Activated CD4-positive, alpha-beta T cell treated with anti-CD3 and anti-CD28 coated beads, Interleukin-2, amount 50 U/mL, for 4 hours (primary cell): ENCODE data around the gene OR2AG1.
"Not testable (repeated sequence)": the region's sequence is repeated elsewhere in the genome, so short reads cannot be mapped to it uniquely, and the experiment has no call there.

Source experiments
- DNase-seq, 2 experiments: peaks; one replicate each; pipeline ENCODE4 v3.0.0-alpha.2; 2020

The OR2AG1 gene

DNA sequence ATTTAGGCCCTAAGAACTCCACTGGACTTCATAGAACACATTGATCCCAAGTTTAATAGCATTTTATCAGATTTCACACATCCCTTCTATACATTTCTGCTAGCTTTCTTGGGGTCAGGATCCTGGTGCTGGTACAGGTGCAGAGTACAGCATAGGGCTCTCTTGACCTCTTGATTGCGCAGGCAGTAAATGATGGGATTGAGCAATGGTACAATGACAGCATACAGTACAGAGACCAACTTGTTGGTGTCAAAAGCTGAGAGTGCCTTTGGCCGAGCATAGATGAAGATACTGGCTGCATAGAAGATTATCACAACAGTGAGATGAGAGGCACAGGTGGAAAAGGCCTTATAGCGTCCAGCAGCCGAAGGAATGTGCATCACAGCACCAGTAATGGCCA lies 11.8 kb downstream of the OR2AG1 start:
- DNase-seq = no peak

DNA sequence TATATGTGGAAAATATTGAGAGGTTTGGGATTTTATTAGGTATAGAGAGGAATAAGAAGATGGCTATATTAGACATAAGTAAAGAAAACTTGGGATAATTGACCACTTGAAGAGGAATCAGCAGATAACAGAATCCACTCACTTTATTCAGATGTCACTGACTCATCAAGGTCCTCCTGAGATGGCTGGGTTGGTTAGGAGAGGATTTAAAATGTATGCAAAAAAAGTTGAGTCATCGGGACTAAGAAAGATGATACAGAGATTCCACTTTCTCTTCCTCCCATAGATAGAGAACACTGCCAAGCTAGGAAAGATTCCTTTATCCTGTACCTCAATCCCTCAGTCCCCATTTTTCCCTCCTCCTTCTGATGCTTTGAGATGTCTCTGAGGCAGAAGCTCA lies 16.6 kb downstream of the OR2AG1 start, which contains the start of gene OR6A2:
Gene OR6A2, minus strand, starts transcription at position 288 of the 400 bp plus-strand sequence. CDS start 3,981 bp downstream, outside the sequence.
- DNase-seq = no peak

DNA sequence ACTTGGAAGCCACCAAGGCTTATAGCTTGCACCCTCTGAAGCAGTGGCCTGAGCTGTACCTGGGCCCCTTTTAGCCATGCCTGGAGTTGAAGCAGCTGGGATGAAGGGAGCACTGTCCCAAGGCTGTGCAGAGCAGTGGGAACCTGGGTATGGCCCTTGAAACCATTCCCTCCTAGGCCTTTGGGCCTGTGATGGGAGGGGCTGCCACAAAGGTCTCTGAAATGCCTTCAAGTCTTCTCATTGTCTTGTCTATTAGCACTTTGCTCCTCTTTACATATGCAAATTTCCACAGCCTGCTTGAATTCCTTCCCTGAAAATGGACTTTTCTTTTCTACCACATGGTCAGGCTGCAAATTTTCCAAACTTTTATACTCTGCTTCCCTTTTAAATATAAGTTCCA lies 18.3 kb downstream of the OR2AG1 start:
- DNase-seq = not testable (repeated sequence)

DNA sequence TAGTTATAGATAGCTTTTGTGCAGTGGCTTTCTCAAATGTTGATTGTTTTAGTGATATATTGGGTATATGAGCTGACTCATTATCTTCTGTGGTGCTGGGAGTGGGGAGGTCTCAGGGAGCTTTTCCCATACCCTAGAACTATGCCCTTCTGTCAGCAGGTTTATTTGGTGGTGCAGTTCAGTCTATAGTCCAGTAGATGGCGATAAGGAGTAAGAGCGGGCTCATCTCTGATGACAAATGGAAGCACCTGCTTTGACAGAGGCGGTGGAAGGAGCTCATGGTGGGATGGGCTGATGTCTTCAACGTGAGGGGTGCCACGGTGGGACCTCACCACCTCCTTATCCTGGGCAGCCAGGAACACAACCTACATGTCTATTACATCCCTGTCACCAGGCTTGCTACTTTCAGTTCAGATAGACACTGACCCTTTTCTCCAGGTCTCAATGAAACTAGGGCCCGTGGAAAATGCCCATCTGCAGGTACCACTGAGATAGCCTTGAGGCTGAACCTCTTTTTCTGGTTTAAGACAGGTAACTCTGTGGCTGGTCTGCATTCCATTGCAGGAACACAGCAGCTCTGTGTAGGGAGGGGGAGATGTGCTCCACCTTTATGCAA lies 29.7 kb downstream of the OR2AG1 start:
- DNase-seq = peak; percentile 2 to 5

DNA sequence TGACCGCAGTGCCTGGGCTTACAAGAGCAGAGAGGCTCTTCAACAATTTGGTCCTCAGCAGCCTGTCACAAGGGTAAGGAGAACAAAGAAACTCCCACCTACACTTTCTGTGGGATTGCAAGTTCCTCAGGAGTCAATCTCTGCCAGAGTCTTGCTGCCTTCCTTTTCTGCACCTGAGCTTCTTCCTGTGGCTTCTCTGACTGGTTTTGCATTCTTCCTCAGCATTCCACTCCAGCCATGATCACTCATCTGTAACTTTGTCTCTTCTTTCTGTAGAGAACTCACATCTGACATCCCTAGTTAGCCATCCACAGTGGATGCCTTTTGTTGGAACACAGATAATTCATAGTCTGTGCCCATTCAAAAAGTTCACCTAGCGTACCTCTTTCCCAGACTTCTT lies 30.8 kb downstream of the OR2AG1 start:
- DNase-seq = no peak

DNA sequence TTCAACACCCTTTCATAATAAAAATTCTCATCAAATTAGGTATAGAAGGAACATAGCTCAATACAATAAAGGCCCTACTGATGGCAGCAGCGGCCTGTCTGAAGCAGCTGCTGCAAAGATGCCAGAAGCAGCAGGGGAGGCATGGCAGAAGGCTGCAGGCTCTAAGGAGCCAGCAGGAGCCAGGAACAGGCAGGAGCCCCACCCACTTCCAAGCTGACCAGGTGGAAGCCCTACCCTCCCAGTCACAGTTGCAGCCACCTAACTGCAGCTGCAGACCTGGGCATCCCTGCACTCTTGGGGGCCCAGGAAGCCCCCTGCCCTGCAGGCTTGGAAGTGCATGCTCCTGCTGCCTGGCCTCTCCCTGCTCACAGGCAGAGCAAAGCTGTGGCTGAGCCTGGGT lies 34.9 kb downstream of the OR2AG1 start:
- no peak for DNase-seq

DNA sequence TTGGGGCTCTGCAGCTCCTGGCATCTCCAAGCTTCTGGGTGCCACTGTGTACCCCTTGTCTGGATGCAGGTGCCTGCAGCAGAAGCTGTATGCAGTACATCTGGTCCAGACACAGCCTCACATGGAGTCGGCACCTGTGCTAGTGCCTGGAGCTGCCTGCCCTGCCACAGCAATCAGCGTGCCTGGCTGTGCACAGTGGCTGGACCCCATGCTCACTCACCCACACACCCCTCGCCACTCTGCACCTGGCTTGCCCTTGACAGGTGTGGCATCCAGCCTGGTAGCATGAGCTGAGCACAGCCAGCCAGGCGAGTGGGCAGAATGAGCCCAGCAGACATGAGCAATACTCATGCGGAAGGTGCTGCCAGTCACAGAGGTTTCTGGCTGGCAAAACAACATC lies 36.1 kb downstream of the OR2AG1 start:
- no peak for DNase-seq

DNA sequence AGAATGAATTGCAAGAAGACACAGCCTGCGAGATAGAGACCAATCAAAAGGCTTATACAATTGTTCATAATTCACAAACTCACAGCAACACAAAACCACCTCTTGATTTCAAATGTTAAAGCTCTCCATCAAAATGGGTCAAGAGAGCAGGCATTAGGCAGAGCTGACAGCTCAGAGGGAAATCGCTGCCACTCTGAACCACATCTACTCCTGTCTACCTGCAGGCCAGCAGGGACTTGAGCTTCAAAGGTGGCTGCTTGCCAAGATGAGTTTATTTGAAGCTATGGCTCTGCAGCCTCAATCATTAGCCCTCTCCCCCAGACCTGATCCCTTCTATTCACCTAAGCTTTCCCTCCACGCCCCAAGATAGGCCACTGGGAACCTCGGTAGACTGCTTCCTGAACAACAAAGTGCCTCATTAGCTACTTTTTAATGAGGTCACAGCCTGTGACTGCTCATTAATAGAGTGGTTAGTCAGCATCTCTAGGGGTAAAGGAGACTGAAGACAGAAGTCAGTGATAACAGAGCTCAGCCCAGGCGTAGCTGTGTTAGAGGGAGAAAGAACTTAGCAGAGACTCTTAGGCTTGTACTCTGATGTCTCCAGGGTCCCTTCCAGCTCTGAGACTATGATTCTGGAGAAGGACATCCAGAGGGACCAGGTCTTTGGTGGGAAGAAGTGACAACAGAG lies 41.5 kb downstream of the OR2AG1 start:
- DNase-seq = no peak

DNA sequence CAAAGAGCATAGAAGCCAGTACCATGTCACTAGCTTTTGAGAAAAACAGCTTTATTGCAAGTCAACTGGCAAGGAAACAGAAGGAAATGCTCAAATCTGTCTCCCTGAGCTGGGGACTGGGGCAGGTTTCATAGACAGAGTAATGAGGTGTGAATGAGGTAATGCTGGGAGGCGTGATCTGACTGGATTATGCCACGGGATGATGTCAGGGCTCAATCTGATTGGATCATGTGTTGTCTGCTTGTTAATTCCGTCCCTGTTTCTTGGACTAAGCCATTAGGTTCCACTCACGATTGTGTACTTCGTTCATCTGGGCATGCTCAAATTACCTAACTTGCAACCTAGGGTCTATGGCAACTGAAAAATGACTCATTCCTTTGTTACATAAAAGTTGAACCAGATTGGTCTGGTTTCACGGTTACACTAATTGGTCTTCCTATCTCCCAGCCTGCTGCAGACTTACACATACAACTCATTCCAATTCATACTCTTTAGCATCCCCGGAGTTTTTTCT lies 42.5 kb downstream of the OR2AG1 start:
- DNase-seq = no peak

DNA sequence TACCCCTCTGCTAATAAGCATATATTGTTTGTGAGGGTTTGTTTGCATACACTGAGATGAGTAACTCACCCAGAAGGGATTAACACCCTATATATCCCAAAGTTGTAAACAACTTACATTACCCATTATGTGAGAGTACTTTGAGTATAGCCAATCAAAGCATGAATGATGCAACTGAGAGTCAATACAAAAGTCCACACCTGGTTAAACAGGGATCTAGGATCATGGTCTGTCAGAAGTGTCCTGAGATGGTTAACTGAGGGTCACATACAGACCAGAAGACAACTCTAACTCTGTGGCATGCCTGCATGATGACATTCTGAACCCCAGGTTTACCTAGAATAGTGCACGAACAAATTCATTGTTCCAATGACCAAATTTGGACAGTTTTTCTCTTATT lies 45.3 kb downstream of the OR2AG1 start:
- DNase-seq = no peak

DNA sequence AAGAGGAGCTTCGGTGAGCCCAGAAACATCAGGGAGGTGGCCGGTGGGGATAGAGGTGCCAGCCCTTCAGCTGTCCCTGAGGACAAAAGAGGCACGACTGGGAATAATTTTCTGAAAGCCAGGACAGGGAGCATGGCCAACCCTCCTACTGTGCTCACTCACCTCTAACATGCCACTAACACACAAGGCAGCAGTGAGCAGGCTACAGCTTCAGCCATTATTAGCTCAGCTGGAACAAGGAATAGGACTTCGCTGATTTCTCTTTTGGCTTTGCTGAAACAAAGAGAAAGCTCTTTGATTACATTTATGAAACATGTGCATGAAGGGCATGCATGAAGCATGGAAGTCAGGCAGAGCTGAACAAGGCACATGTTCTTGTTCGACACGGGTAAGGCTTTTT lies 50.5 kb downstream of the OR2AG1 start:
- DNase-seq = no peak

DNA sequence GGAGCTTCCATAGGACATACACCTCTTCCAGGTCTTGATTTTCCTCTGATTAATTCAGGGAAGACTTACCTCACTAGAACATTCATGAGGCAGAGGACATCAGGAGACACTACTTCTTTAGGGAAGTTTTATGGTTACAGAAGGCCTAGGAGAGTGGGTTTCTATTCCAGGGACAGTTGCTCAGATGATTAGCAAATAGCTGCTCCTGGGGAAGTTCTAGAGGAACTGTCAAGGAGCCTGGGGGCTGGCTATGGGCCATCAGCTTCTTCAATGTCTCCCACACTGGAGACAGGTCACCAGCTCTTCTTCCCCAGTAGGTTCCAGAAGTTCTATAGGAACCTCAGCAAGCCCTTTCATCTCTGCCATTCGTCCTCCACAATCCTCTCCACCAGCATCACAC lies 51.2 kb downstream of the OR2AG1 start:
- DNase-seq = no peak
